NCI-H2227 treated with DMSO at 0.1 percent for 48 hours (cell line): Measurements from ENCODE around the gene HMGN4.

Source experiments
- DNase-seq: peaks from one replicate; lab custom pipeline; 2025; lab: John Stamatoyannopoulos, UW

HMGN4 gene

DNA sequence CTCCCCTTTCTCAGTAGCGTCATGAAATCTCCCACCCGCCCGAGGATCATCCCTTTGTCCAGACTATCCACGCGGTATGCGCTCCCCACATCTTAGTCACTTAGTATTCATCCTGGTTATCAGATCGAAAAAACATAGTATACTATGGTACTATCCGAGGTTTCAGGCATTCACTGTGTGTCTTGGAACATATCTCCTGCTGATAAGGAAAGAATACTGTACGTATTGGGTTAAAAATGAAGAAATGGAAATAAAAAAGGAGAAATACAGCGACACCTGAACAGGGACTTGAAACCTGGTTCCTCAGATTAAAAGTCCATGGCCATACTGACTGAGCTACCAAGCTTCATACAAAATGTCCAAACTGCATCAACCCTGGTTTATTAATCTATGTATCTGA, 14.0 kb downstream of the HMGN4 start:
- DNase-seq: peak; percentile 38

- peak; percentile 65 for DNase-seq
Observed at GRCh38 chr6:26552640-26553188, 14.5 kb downstream of the HMGN4 start.

- DNase-seq: peak; percentile 92
Observed at GRCh38 chr6:26553264-26553634, 15.1 kb downstream of the HMGN4 start.

DNA sequence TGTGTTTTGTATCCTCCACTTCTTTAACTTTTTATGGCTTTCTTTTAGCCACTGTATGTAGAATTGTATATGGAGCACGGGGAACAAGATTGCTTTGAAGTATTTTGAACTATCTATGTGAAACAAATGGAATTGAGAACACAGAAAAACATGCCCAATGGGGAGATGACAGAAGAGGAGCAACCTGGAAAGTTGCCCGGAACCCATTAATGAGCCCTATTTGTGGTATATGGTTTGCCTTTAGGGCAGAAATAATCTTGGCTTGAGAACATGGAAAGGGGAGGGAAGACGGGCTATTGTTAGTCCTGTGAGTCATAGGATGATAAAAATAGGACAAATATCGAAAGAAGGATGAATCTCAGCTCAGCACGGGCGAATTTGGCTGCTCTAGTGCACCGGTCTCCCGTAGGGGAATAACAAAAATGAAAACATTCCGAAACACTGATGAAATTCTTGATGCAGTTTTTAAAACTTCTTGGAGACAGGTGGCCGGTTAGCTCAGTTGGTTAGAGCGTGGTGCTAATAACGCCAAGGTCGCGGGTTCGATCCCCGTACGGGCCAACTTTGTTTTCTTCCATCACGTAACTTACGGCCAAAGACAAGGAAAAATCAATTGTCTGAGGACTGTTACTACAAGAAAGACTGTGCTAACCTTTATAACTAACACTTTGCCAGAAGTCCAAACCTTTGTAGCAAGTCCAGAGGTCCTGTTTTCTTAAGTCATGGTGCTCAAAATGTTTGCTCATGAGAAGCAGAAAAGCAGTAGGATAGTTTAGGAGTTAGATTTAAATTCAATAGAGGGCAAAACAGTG, 15.7 kb downstream of the HMGN4 start:
- peak; percentile 90 for DNase-seq

DNA sequence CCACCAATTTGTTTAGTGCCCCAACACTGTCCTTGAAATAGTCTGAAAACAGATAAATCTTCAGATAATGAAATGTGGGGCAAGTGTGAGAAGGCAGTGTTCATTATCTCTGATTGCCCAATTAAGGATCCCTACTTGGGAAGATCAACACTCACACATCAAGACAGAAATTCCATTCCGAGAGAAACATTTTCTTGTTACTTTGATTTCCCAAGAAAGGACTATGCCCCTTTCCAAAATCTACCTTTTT, 16.2 kb downstream of the HMGN4 start:
- no peak for DNase-seq

GRCh38 chr6:26554697-26555504, 16.7 kb downstream of the HMGN4 start:
- DNase-seq: peak; percentile 83

GRCh38 chr6:26555505-26556262, 17.5 kb downstream of the HMGN4 start:
- DNase-seq: peak; percentile 83

DNA sequence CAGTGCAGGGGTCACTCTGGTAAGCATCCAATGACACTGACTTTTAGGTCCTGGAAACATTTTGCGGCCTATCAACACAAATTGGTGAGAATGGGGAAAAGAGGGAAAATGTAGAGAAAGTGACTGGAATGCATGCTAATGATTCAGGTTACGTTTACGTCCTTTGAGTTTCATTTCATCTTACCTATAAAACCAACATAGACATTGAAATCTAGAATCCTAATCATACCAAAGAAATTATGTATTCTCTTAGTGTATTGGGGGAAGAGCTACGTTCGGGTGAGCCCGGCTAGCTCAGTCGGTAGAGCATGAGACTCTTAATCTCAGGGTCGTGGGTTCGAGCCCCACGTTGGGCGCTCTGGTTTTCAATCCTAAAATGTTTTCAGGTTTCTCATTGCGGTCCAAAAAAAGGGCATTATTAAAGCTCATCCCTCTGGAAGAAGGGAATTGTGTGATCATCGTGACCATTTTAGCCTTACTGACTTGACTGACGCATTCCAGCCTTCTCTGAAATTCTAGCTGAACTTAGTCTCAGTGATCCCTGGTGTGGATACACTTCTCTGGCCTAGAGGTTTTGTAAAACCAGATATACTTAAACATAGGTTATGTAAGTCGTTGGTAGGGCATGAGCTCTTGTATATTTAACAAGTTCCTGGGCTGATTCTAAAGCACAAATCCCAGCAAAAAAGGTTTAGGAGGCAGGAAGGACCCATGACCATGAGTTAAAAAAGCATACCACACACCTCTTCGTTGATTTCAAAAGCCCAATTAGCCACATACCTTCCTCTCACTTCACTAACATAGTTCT, 18.3 kb downstream of the HMGN4 start:
- DNase-seq: peak; percentile 80

DNA sequence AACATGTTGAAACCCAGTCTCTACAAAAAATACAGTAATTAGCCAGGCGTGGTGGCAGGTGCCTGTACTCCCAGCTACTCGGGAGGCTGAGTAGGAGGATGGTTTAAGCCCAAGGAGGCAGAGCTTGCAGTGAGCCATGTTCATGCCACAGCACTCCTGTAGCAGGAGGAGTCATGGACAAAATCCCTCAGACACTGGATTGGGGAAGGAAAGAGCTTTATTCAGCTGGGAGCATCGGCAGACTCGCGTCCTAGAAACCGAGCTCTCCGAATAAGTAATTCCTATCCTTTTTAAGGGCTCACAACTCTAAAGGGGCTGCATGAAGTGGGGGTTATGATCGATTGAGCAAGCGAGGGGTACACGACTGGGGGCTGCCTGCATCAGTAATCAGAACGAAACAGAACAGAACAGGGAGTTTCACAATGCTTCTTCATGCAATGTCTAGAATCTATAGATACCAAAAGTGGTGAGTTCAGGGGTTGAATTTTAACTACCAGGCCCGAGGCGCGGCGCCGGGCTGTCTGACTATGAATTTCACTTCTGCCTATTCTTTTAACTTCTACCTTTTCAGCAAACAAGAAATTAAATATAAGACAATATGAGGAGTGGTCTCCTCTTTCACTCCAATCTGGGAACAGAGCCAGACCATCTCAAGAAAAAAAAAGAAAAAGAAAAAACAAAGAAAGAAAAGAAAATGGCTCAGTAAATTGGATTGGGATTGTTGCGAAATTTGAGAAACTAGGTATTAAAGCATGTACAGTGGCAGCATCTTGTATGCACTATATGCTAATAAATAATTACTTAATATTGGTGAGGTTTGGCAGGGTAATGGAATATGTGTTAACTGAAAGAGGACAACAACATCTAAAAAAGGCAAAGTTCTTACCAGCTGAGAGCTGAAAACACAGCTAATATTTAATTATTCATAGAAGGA, 23.6 kb downstream of the HMGN4 start:
- no peak for DNase-seq

DNA sequence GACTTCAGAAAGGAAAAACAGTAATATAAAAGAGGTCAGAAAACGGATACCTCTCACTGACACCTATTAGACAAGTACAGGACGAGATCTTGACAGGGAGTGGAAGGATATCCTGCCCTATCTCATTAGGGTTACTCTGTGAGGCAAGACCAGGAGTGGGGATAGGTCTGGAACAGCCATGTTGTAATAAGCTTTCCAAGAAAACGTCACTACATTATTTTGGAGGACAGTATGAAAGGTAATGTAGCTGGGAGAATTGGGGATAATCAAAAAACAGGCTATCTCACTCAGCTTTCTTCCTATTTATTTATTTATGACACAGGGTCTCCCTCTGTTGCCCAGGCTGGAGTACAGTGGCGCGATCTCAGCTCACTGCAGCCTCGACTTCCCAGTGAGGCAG, 25.3 kb downstream of the HMGN4 start:
- no peak for DNase-seq

- peak; percentile 96 for DNase-seq
Observed at GRCh38 chr6:26568601-26569432, 30.7 kb downstream of the HMGN4 start.

GRCh38 chr6:26569433-26569764, 31.2 kb downstream of the HMGN4 start:
- no peak for DNase-seq

DNA sequence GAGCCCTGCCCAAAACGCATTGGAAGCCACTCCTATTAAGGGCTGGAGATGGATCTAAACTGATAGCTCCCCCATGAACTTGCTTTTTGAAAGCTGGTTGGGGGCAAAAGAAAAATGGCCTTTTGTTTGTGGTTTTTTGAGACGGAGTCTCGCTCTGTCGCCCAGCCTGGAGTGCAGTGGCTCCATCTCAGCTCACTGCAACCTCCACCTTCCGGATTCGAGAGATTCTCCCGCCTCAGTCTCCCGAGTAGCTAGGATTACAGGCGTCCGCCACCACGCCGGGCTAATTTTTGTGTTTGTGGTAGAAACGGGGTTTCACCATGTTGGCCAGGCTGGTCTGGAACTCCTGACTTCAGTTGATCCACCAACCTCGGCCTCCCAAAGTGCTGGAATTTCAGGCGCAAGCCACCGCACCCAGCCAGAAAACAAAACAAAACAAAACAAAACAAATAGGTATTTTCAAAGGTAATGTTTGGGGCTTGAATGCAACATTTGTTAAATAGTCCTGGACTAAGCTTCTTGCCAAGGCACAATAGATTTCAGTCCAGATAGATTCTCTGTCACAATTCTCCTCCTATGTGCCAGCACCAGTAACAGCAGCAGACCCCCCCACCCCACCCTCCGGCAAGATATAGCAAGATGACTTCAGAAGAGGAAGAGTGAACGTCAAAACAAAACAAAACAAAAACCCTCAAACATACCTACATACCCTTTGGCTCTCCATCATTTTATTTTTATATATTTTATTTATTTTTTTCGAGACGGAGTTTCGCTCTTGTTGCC, 32.1 kb downstream of the HMGN4 start:
- DNase-seq: no peak

DNA sequence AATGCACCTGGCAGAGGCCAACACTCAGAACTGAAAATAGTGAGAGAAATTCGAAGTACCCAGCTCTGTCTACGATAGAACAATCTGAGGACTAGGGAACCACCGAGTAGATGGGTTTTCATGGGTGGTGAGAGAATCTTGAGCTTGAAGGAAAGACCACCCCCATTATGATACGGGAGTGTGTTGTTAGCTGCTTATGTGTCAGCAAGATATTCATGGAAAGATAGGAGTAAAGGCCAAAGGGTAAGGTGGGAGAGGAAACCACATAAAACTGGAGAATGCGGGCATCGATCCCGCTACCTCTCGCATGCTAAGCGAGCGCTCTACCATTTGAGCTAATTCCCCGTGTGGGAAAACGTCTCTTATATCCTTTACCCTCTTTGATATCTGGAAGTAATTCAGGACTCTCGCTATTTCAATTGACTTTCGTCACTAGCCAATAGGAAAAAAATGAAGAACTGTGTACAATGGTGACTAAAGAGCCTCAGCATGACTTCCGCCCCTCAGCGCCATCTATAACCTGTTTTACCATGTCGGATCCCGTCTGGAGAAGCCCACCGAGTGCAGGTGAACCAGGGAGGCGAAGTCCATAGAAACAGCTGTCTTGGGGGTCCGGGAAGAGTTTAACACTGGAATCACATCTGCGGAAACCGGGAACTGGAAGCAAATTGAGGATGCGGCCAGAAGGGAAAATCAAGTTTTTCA, 33.6 kb downstream of the HMGN4 start:
- peak; percentile 98 for DNase-seq

DNA sequence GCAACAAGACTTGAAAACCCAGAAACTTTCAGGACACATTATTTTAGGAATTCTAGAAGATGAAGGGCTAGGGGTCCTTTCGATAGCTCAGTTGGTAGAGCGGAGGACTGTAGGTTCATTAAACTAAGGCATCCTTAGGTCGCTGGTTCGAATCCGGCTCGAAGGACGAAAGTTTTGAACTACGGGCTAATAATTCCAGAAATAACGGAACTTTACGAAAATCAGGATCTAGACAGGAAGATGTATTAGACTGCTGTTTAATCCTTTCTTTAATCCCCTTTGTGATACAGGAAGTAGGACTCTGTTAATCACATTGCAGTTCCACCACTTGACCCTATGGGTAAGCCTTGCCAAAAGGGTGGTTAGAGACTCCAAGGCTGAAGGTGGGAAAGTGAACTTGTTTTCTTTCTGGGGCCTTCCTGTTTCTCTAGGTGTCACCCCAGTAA, 37.4 kb downstream of the HMGN4 start:
- DNase-seq: no peak

- no peak for DNase-seq
Observed at GRCh38 chr6:26576407-26576843, 38.3 kb downstream of the HMGN4 start.

DNA sequence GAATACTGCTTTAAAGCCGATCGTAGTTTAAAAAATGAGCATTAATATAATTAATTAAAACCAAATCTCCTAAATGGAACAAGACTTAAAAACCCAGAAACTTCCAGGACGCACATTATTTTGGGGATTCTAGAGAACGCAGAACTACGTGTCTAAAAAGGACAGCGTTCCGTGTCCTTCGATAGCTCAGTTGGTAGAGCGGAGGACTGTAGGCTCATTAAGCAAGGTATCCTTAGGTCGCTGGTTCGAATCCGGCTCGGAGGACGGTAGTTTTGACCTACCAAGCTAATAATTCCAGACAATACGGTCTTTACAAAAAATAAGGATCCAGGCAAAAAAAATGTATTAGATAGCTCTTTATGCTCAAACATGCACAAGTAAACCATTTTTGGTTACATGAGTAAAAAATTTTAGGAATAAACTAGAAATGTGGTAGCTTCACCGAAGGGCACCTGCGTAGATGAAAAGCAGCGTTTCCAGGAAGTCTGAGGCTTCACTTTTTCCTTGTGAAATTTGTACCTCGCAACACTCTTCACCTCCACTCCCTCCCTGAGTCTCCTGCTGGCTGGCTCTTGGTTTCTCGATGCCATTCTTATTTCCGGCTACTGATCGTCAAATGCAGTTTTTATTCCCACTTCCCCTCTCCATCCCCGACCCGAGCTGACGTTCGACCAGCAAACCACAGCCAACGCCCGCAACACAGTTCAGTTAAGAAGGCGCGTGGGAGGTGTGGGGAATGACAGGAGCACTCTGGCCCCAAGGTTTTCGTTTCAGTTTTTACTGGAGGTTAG, 39.0 kb downstream of the HMGN4 start:
- DNase-seq: peak; percentile 72

DNA sequence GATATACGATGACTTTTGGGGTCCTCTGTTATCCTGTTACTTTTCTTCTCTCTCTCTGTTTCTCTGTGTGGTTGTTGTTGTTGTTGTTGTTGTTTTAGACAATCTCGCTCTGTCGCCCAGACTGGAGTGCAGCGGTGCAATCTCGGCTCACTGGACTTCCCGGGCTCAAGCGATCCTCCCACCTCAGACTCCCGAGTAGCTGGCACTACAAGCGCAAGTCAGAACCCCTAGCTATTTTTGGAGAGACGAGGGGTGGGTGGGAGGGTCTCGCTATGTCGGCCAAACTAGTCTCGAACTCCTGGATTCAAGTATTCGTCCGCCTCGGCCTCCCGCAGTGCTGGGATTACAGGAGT, 39.5 kb downstream of the HMGN4 start:
- no peak for DNase-seq
